Measurements from ENCODE around the gene PCDHGA5. TPM values are rescaled to one million over a fixed set of nuclear protein-coding genes. Genes with fewer than 3 reads are reported as not detected.

PCDHGA5 gene
- total RNA-seq, 4 donors from 2014 or later = 2.5 to 4.1 (median 3.4) TPM; not detected in 1

DNA sequence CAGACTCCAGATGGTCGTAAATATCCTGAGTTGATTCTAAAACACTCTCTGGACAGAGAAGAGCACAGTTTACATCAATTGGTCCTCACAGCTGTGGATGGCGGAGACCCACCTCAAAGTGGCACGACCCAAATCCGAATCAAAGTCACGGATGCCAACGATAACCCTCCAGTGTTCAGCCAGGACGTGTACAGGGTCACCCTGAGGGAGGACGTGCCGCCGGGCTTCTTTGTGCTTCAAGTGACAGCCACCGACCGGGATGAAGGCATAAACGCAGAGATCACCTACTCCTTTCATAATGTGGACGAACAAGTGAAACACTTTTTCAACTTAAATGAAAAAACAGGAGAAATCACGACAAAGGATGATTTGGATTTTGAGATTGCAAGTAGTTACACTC, 3.3 kb upstream of the PCDHGA5 start:
- in situ Hi-C loops (cut with MboI; ENCODE audit: low pct_ligation_motif_present in 1 of 4, low pct_unique_long_range_greater_than_20kb in 1 of 4, low sequenced_read_pairs in 3 of 4) (loop anchor here in 1 of 4 donors (25.0 kb wide), 1 partner anchor 202 kb away; no protein-coding TSS in a partner anchor), intact Hi-C loops (cut with DNase I; ENCODE audit: low total_unique reads) (no loop called here)
- 60 to 87% methylated on average over 3 to 15 of the region's 15 CpGs for WGBS, 2 donors (ENCODE audit: low coverage in 1 of 2)
- Histone ChIP-seq H3K4me3 (no peak overlapping the region), H3K4me1 (no peaks in the 10 kb centered on the region), H3K36me3 (no peaks in the 10 kb centered on the region), H3K27me3 (peaks cover 29% of the 10 kb centered on the region), H3K27ac (no peak overlapping the region), H3K9me3 (peaks cover 66 to 81% of the 10 kb centered on the region in 2 donors)
- DNase-seq = no peak
- TF ChIP-seq, protein P1, sequence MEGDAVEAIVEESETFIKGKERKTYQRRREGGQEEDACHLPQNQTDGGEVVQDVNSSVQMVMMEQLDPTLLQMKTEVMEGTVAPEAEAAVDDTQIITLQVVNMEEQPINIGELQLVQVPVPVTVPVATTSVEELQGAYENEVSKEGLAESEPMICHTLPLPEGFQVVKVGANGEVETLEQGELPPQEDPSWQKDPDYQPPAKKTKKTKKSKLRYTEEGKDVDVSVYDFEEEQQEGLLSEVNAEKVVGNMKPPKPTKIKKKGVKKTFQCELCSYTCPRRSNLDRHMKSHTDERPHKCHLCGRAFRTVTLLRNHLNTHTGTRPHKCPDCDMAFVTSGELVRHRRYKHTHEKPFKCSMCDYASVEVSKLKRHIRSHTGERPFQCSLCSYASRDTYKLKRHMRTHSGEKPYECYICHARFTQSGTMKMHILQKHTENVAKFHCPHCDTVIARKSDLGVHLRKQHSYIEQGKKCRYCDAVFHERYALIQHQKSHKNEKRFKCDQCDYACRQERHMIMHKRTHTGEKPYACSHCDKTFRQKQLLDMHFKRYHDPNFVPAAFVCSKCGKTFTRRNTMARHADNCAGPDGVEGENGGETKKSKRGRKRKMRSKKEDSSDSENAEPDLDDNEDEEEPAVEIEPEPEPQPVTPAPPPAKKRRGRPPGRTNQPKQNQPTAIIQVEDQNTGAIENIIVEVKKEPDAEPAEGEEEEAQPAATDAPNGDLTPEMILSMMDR (IDR thresholded peaks at IDR 0.05) = no peak
- TF ChIP-seq POLR2A (IDR thresholded peaks at IDR 0.05) (no peak), POLR2AphosphoS5 (IDR thresholded peaks at IDR 0.05) (no peak), EP300 (IDR thresholded peaks at IDR 0.05; ENCODE audit: low read depth) (no peak)

DNA sequence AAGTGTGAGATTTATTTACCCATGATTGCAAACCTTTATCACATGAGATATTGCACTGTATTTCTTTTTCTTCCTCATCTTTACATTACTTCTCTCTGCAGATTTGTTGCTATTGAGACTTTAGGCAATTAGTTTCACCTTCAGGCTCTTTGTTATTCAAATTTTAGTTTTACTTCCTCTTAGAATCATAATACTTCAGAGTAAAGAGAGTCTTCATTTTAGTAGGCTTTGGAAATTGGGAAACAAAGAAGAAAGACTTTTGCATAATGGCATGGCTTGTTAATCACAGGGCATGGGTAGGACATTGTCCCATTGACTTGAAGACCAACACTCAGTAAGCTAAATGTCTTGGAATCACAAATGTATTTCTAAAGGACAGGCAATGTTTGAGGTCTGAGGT, 1.2 kb upstream of the PCDHGA5 start:
- intact Hi-C loops (cut with DNase I; ENCODE audit: low total_unique reads) = no loop called here
- no peak for DNase-seq
- Histone ChIP-seq H3K27ac (no peak overlapping the region), H3K27me3 (peaks cover 36% of the 10 kb centered on the region), H3K4me3 (no peak overlapping the region), H3K4me1 (no peaks in the 10 kb centered on the region), H3K9me3 (peaks cover 77 to 82% of the 10 kb centered on the region in 2 donors), H3K36me3 (no peaks in the 10 kb centered on the region)
- TF ChIP-seq POLR2A (IDR thresholded peaks at IDR 0.05) = no peak
- in situ Hi-C loops (cut with MboI; ENCODE audit: low pct_ligation_motif_present in 1 of 4, low pct_unique_long_range_greater_than_20kb in 1 of 4, low sequenced_read_pairs in 3 of 4) = loop anchor here in 1 of 4 donors (25.0 kb wide), 1 partner anchor 200 kb away; no protein-coding TSS in a partner anchor

DNA sequence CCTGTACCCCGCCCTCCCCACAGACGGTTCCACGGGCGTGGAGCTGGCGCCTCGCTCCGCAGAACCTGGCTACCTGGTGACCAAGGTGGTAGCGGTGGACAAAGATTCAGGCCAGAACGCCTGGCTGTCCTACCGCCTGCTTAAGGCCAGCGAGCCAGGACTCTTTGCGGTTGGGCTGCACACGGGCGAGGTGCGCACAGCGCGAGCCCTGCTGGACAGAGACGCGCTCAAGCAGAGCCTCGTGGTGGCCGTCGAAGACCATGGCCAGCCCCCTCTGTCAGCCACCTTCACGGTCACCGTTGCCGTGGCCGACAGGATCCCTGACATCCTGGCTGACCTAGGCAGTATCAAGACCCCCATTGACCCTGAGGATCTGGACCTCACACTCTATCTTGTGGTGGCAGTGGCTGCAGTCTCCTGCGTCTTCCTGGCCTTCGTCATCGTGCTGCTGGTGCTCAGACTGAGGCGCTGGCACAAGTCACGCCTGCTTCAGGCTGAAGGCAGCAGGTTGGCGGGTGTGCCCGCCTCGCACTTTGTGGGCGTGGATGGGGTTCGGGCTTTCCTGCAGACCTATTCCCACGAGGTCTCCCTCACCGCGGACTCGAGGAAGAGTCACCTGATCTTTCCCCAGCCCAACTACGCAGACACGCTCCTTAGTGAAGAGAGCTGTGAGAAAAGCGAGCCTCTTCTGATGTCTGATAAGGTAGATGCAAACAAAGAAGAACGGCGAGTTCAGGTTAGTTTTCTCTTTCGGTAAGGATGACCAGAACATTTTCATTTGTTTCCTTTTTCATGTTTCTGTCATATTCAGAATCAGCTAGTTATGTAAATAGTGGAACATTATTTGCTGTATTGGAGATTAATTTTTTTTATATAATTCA, 2.3 kb downstream of the PCDHGA5 start:
- no peak overlapping the region for H3K27ac ChIP-seq
- 63 to 75% methylated on average over 7 to 46 of the region's 46 CpGs for WGBS, 2 donors (ENCODE audit: low coverage in 1 of 2)
- H3K27me3 ChIP-seq = peaks cover 37% of the 10 kb centered on the region
- in situ Hi-C loops (cut with MboI; ENCODE audit: low pct_ligation_motif_present in 1 of 4, low pct_unique_long_range_greater_than_20kb in 1 of 4, low sequenced_read_pairs in 3 of 4) (loop anchor here in 1 of 4 donors (25.0 kb wide), 1 partner anchor 196 kb away; no protein-coding TSS in a partner anchor), intact Hi-C loops (cut with DNase I; ENCODE audit: low total_unique reads) (no loop called here)
- H3K36me3 ChIP-seq = no peaks in the 10 kb centered on the region
- peaks cover 56 to 93% of the 10 kb centered on the region in 2 donors for H3K9me3 ChIP-seq
- TF ChIP-seq EP300 (IDR thresholded peaks at IDR 0.05; ENCODE audit: low read depth) = no peak
- no peak for TF ChIP-seq POLR2AphosphoS5 (IDR thresholded peaks at IDR 0.05)
- no peaks in the 10 kb centered on the region for H3K4me1 ChIP-seq
- no peak overlapping the region for H3K4me3 ChIP-seq
- no peak for DNase-seq

DNA sequence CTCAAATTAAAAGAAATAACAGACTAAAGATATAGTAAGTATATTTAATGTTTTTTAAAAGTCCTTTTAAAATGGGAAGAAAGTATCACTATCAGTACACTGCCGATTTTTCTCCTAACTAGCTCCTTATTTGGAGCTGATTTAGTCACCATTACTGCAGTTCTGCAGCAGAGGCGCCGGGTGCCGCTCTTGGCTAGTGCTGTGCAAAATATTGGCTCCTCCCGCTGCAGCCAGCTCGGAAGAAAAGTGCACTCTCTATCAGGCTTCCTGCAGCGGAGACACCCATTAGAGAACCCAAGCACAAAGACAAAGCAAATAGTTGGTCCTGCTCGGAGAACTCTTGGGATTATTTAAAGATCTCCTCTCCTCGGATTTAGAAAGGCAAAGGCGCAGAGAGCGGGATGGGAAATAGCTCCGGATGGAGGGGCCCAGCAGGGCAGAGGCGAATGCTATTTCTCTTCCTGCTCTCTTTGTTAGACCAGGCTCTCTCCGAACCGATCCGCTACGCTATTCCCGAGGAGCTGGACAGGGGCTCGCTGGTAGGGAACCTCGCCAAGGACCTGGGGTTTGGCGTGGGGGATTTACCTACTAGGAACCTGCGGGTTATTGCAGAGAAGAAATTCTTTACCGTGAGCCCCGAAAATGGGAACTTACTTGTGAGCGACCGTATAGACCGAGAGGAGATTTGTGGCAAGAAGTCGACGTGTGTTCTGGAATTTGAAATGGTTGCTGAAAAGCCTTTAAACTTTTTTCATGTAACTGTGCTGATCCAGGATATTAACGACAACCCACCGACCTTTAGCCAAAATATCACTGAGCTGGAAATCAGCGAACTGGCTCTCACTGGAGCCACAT, 6.3 kb downstream of the PCDHGA5 start, which contains the start of gene PCDHGB3:
Gene PCDHGB3, plus strand, starts transcription at position 249 of the 855 bp plus-strand sequence. Its CDS starts 153 bp downstream, at position 402.
- H3K27ac ChIP-seq = no peak within 1 kb of the TSS
- in situ Hi-C loops (cut with MboI; ENCODE audit: low pct_ligation_motif_present in 1 of 4, low pct_unique_long_range_greater_than_20kb in 1 of 4, low sequenced_read_pairs in 3 of 4) (loop anchor here in 1 of 4 donors (25.0 kb wide), 1 partner anchor 192 kb away; no protein-coding TSS in a partner anchor), intact Hi-C loops (cut with DNase I; ENCODE audit: low total_unique reads) (no loop called here)
- H3K9me3 ChIP-seq = peaks cover 26 to 95% of the 10 kb centered on the region in 2 donors
- WGBS, 2 donors (ENCODE audit: low coverage in 1 of 2) = 47 to 52% methylated on average over 12 to 32 of the region's 32 CpGs
- TF ChIP-seq POLR2A (IDR thresholded peaks at IDR 0.05) = no peak
- TF ChIP-seq, protein P1 (IDR thresholded peaks at IDR 0.05) = peak in 1 of 5 experiments; percentile 14
- H3K4me1 ChIP-seq = no peaks in the 10 kb centered on the region
- DNase-seq = peak; percentile 21
- H3K27me3 ChIP-seq = peaks cover 15% of the 10 kb centered on the region
- H3K4me3 ChIP-seq = peak within 1 kb of the TSS in 1 of 4 donors; percentile 30
- peaks cover 0 to 3% (median 0%) of the 10 kb centered on the region in 4 donors for H3K36me3 ChIP-seq

Data from transverse colon (tissue), 4 donors.